A673 (cell line): ENCODE measurements around the gene HIVEP1. TPM values are rescaled to one million over a fixed set of nuclear protein-coding genes. Genes with fewer than 3 reads are reported as not detected.

Experiments
- BruUV-seq: library from RNA; stranded (reverse); fragments of 400-500 nt; replicated peaks from 2 replicates; lab custom pipeline; 2021; lab: Mats Ljungman, UMichigan
- CTCF ChIA-PET: fragments of 300-600 bp; sonication (Branson Sonifier 250); formaldehyde crosslinking; loops from one replicate; lab custom pipeline; 2022; ENCODE audit warnings: antibody characterized with exemption; lab: Charles Lee
- POLR2A ChIA-PET: fragments of 300-600 bp; sonication (Branson Sonifier 250); formaldehyde crosslinking; loops from one replicate; lab custom pipeline; 2022; ENCODE audit warnings: antibody characterized with exemption; ENCODE audit not compliant: low non-redundant PET; lab: Charles Lee
- DNase-seq: peaks from one replicate; pipeline ENCODE4 v3.0.0-alpha.2; 2015; ENCODE audit warnings: low spot score
- H3K27ac ChIP-seq: fragments of 200-600 bp; sonication (generic); 2 replicates; pipeline ENCODE4 v1.5.1; 2016; ENCODE audit warnings: mixed run types, low read depth, mild to moderate bottlenecking, mixed read lengths, antibody characterized with exemption, low read length; ENCODE audit not compliant: poor library complexity, severe bottlenecking
- H3K27me3 ChIP-seq: fragments of 200-600 bp; sonication (generic); replicated peaks from 2 replicates; pipeline ENCODE4 v1.6.1; 2017; ENCODE audit warnings: mixed run types, low read depth, mild to moderate bottlenecking, mixed read lengths, antibody characterized with exemption, low read length; ENCODE audit not compliant: insufficient read depth, poor library complexity
- H3K36me3 ChIP-seq: fragments of 200-600 bp; sonication (generic); 2 replicates; pipeline ENCODE4 v1.6.1; 2016; ENCODE audit warnings: mixed run types, mild to moderate bottlenecking, mixed read lengths, antibody characterized with exemption, low read length; ENCODE audit not compliant: insufficient read depth, poor library complexity, severe bottlenecking
- H3K4me1 ChIP-seq: fragments of 200-600 bp; sonication (generic); 2 replicates; pipeline ENCODE4 v1.6.1; 2017; ENCODE audit warnings: mixed run types, mild to moderate bottlenecking, mixed read lengths, antibody characterized with exemption, low read length; ENCODE audit not compliant: insufficient read depth, poor library complexity, severe bottlenecking
- H3K4me3 ChIP-seq: fragments of 200-600 bp; sonication (generic); 2 replicates; pipeline ENCODE4 v1.5.1; 2016; ENCODE audit warnings: low read depth, mixed run types, mild to moderate bottlenecking, mixed read lengths, low read length; ENCODE audit not compliant: poor library complexity, severe bottlenecking
- H3K9me3 ChIP-seq: fragments of 200-600 bp; sonication (generic); 2 replicates; pipeline ENCODE4 v1.6.1; 2016; ENCODE audit warnings: mixed run types, low read depth, mild to moderate bottlenecking, mixed read lengths, antibody characterized with exemption, low read length; ENCODE audit not compliant: poor library complexity, severe bottlenecking
- EZH2 ChIP-seq: fragments of 200-600 bp; sonication (generic); IDR thresholded peaks from 2 replicates; pipeline ENCODE4 v1.6.1; 2017; ENCODE audit warnings: borderline replicate concordance, low read depth, mild to moderate bottlenecking, mixed read lengths, antibody characterized with exemption, low read length; ENCODE audit not compliant: poor library complexity, severe bottlenecking
- intact Hi-C: fragments of 100-400 bp; cut with micrococcal nuclease; formaldehyde crosslinking; loops from one replicate; pipeline ENCODE4 v1.10.0; 2022; ENCODE audit not compliant: unreplicated experiment
- total RNA-seq: library from RNA; stranded (reverse); gene quantifications from 2 replicates; pipeline ENCODE4 v1.2.3, GENCODE V29; 2021
- TF ChIP-seq, protein P1 (sequence below): fragments of 300-800, 200-600 bp; sonication (generic); conservative IDR thresholded peaks from 2 replicates; pipeline ENCODE4 v1.5.1; 2017; ENCODE audit warnings: low read depth, mild to moderate bottlenecking, antibody characterized with exemption, low read length, moderate library complexity, mixed read lengths

Gene HIVEP1
- total RNA-seq, 1 experiment from 2014 or later, result 21.5 TPM

DNA sequence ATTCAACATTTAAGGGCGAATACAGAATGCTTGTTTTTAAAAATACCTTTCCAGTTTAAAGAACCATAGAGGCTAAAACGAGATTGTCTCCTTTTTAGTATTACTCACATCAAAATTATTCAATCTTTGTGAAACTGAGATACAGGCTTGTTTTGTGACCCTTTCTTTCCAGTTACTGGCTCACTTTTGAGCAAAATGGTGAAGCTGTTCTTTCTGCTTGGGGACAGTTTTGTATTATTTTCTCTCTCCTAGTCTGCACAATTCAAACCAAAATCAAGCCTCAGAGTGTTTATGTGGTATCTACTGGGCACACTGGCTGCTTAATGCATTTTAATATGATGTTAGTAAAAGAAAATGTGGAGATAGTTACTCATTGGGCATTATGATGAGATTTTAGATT is 36.5 kb downstream of the HIVEP1 start:
- H3K9me3 ChIP-seq, result no peaks in the 10 kb centered on the region
- TF ChIP-seq EZH2, result no peak
- TF ChIP-seq, protein P1, sequence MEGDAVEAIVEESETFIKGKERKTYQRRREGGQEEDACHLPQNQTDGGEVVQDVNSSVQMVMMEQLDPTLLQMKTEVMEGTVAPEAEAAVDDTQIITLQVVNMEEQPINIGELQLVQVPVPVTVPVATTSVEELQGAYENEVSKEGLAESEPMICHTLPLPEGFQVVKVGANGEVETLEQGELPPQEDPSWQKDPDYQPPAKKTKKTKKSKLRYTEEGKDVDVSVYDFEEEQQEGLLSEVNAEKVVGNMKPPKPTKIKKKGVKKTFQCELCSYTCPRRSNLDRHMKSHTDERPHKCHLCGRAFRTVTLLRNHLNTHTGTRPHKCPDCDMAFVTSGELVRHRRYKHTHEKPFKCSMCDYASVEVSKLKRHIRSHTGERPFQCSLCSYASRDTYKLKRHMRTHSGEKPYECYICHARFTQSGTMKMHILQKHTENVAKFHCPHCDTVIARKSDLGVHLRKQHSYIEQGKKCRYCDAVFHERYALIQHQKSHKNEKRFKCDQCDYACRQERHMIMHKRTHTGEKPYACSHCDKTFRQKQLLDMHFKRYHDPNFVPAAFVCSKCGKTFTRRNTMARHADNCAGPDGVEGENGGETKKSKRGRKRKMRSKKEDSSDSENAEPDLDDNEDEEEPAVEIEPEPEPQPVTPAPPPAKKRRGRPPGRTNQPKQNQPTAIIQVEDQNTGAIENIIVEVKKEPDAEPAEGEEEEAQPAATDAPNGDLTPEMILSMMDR, result no peak
- no peak for DNase-seq
- H3K36me3 ChIP-seq, result no peaks in the 10 kb centered on the region
- H3K4me1 ChIP-seq, result peaks cover 12% of the 10 kb centered on the region
- ChIA-PET CTCF (no interaction called here), POLR2A (no interaction called here)
- BruUV-seq, result no TSS peak
- intact Hi-C loops, result no loop called here
- H3K27ac ChIP-seq, result no peak overlapping the region
- no peak overlapping the region for H3K4me3 ChIP-seq
- no peaks in the 10 kb centered on the region for H3K27me3 ChIP-seq

DNA sequence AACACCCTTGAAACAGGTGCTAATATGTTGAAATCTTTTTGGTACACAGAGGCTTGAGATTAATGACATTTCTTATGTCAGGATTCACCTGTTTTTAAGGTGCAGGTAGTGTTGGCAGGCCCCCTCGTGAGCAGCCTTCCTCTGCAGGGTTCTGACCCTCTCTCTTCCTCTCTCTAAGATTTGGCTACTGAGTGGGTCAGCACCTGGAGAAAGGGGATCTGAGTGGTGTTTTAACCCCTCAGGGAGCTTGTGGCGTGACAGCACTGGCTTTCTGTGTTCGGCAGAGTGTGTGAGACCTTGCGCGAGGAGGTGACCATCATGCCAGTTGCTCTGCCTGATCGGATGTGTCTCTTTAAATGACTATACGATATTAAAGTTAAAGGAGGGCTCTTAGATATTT is 37.1 kb downstream of the HIVEP1 start:
- H3K27me3 ChIP-seq, result no peaks in the 10 kb centered on the region
- no peak overlapping the region for H3K4me3 ChIP-seq
- H3K4me1 ChIP-seq, result peaks cover 12% of the 10 kb centered on the region
- ChIA-PET POLR2A (no interaction called here), CTCF (no interaction called here)
- no peaks in the 10 kb centered on the region for H3K9me3 ChIP-seq
- no TSS peak for BruUV-seq
- intact Hi-C loops, result no loop called here
- H3K36me3 ChIP-seq, result no peaks in the 10 kb centered on the region
- H3K27ac ChIP-seq, result no peak overlapping the region
- DNase-seq, result no peak
- TF ChIP-seq, protein P1, result no peak
- no peak for TF ChIP-seq EZH2

DNA sequence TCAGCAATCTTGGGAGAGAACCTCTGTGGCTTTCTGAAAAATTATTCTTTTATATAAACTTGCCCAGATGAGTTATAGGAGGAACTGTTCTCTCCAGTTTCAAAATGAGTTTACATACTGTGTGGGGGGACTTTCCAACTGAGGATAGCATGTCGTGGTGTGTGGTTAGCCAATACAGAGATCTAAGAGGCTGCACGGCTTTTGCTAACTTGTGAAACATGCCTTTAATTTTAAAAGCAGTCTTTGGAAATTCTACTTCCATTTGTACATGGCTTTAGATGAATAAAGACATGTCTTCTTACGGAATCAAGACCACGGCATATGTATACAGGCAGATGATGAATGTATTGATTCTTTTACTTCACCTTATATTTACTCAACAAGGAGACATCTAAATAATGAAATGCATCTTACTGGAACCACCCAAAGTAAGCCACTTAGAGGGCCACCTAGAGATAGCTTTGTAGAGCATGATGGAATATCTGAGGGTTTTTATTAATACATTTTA is 39.8 kb downstream of the HIVEP1 start:
- ChIA-PET CTCF (no interaction called here), POLR2A (no interaction called here)
- Histone ChIP-seq H3K27me3 (no peaks in the 10 kb centered on the region), H3K27ac (no peak overlapping the region), H3K9me3 (no peaks in the 10 kb centered on the region), H3K36me3 (no peaks in the 10 kb centered on the region), H3K4me3 (no peak overlapping the region), H3K4me1 (no peaks in the 10 kb centered on the region)
- no peak for DNase-seq
- intact Hi-C loops, result no loop called here
- BruUV-seq, result no TSS peak
- TF ChIP-seq, protein P1, result no peak
- no peak for TF ChIP-seq EZH2
